GM10248 (cell line): ENCODE measurements around the gene UAP1L1.
"Not testable (repeated sequence)": the region's sequence is repeated elsewhere in the genome, so short reads cannot be mapped to it uniquely, and the experiment has no call there.

Experiments used
- CTCF ChIA-PET: fragments of 300-600 bp; sonication (Branson Sonifier 250); formaldehyde crosslinking; extraction: SDS; loops from one replicate; lab custom pipeline; 2021; ENCODE audit warnings: antibody characterized with exemption; lab: Yijun Ruan, JAX
- POLR2A ChIA-PET: fragments of 350-650 bp; sonication (Branson Sonifier 250); formaldehyde crosslinking; extraction: SDS; loops from one replicate; lab custom pipeline; 2020; ENCODE audit warnings: antibody characterized with exemption; lab: Yijun Ruan, JAX
- DNase-seq: peaks from one replicate; pipeline ENCODE4 v3.0.0; 2012; ENCODE audit errors: extremely low spot score
- TF ChIP-seq, protein P1 (sequence below): IDR thresholded peaks from 2 replicates; pipeline ENCODE4 v1.5.1; 2012; ENCODE audit warnings: mild to moderate bottlenecking, low read depth; ENCODE audit errors: extremely low read depth, missing control alignments, control extremely low read depth

The UAP1L1 gene

DNA sequence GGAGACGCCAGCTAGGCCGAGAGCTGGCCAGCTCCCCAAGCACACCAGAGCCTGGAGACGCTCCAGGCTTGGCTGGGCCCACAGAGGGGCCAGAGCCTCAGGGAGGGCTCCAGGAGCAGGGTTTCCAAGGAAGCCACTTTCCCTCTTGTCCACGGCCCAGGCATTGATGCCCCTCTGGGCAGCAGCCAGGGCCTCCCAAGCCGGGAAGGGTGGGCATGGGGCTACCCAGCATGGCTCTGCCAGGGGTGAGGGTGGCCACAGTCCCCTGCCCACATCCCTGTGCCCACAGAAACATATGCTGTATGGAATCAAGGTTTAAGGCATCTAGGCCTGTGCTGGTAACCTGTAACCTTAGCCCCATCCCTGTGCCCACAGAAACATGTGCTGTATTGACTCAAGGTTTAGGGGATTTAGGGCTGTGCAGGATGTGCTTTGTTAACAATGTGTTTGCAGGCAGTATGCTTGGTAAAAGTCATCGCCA is 38.8 kb downstream of the UAP1L1 start:
- ChIA-PET CTCF (interaction anchor here (1.0 to 1.7 kb wide), 3 partner anchors 20 to 121 kb away, joined by 3 to 8 read pairs (median 3); no protein-coding TSS in a partner anchor), POLR2A (interaction anchor here (1.1 kb wide), 1 partner anchor 125 kb away, joined by 4 read pairs; the partner anchor contains the start of gene TUBB4B)
- peak; percentile 3 for DNase-seq
- TF ChIP-seq, protein P1, sequence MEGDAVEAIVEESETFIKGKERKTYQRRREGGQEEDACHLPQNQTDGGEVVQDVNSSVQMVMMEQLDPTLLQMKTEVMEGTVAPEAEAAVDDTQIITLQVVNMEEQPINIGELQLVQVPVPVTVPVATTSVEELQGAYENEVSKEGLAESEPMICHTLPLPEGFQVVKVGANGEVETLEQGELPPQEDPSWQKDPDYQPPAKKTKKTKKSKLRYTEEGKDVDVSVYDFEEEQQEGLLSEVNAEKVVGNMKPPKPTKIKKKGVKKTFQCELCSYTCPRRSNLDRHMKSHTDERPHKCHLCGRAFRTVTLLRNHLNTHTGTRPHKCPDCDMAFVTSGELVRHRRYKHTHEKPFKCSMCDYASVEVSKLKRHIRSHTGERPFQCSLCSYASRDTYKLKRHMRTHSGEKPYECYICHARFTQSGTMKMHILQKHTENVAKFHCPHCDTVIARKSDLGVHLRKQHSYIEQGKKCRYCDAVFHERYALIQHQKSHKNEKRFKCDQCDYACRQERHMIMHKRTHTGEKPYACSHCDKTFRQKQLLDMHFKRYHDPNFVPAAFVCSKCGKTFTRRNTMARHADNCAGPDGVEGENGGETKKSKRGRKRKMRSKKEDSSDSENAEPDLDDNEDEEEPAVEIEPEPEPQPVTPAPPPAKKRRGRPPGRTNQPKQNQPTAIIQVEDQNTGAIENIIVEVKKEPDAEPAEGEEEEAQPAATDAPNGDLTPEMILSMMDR = no peak

DNA sequence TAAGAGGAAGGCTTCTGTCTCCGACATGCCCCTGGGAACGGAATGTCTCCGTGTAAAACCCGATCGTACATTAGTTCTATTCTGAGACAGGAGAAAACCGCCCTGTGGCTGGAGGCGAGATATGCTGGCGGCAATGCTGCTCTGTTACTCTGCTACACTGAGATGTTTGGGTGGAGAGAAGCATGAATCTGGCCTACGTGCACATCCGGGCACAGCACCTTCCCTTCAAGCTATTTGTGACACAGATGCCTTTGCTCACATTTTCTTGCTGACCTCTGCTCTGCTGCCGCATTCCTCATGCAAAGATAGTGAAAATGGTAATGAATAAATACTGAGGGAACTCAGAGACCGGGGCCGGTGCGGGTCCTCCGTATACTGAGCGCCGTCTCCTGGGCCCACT is 39.4 kb downstream of the UAP1L1 start:
- TF ChIP-seq, protein P1 = no peak
- POLR2A ChIA-PET = no interaction called here
- CTCF ChIA-PET = interaction anchor here (1.2 kb wide), 1 partner anchor 120 kb away, joined by 3 read pairs; no protein-coding TSS in a partner anchor
- DNase-seq = no peak

DNA sequence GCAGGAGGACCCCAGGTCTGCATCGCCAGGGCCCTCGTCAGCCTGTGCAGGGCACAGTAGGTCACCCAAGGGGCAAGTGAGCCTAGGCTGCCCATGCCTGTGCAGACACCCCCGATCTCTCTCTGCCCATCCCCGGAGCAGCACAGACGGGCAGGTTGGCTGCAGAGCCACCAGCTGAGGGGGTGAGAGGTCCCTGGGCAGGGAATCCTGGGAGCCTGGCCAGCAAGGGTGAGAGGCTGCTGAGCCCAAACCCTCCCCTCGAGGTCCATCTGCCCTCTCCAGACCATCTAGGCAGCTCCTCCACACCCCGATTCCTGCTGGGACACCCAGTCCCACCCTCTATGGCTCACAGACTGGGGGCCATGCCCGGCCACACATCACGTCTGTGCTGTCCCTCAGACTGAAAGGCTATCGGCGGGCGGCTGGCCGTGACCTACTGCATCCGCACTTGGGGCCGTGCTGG is 40.0 kb downstream of the UAP1L1 start:
- DNase-seq = no peak
- CTCF ChIA-PET = interaction anchor here (1.2 to 3.8 kb wide), 3 partner anchors 13 to 120 kb away, joined by 3 to 19 read pairs (median 14); no protein-coding TSS in a partner anchor
- TF ChIP-seq, protein P1 = no peak
- POLR2A ChIA-PET = interaction anchor here (0.7 kb wide), 1 partner anchor 160 kb away, joined by 3 read pairs; the partner anchor contains the start of gene TOR4A

GRCh38 chr9:137118092-137118603 is 40.8 kb downstream of the UAP1L1 start:
- CTCF ChIA-PET = interaction anchor here (0.6 to 3.8 kb wide), 7 partner anchors 11 to 119 kb away, joined by 3 to 19 read pairs (median 4); no protein-coding TSS in a partner anchor
- POLR2A ChIA-PET = interaction anchor here (0.7 kb wide), 1 partner anchor 159 kb away, joined by 3 read pairs; the partner anchor contains the start of gene TOR4A
- DNase-seq = not testable (repeated sequence)

GRCh38 chr9:137121927-137122795 is 44.8 kb downstream of the UAP1L1 start:
- DNase-seq, POLR2A ChIA-PET: not testable (repeated sequence)
- CTCF ChIA-PET = interaction anchor here (0.8 to 2.8 kb wide), 5 partner anchors 54 to 115 kb away, joined by 3 to 8 read pairs (median 6); partner anchors contain the start of gene RNF224

DNA sequence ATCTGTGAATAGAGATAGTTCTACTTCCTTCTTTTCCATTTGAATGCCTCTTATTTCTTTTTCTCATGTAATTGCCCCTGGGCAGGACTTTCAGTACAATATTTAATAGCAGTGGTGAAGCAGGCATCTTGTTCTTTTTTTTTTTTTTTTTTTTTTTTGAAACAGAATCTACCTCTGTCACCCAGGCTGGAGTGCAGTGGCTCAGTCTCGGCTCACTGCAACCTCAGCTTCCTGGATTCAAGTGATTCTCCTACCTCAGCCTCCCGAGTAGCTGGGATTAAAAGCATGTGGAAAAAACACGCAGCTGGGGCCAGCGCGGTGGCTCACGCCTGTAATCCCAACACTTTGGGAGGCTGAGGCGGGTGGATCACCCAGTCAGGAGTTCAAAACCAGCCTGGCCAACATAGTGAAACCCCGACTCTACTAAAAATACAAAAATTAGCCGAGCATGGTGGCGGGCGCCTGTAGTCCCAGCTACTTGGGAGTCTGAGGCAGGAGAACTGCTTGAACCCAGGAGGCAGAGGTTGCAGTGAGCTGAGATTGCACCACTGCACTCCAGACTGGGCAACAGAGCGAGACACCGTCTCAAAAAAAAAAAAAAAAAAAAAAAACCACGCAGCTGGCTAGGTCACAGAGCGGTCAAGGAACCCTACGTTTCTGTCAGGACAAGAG is 45.6 kb downstream of the UAP1L1 start:
- POLR2A ChIA-PET, DNase-seq: not testable (repeated sequence)
- CTCF ChIA-PET = interaction anchor here (0.8 to 2.8 kb wide), 6 partner anchors 27 to 114 kb away, joined by 3 to 8 read pairs (median 4); partner anchors contain the start of genes RNF224 and SSNA1

- no peak for DNase-seq
- ChIA-PET POLR2A (no interaction called here), CTCF (interaction anchor here (0.8 to 2.8 kb wide), 7 partner anchors 27 to 114 kb away, joined by 3 to 8 read pairs (median 4); partner anchors contain the start of genes RNF224 and SSNA1)
- TF ChIP-seq, protein P1 = no peak
These were observed 46.1 kb downstream of the UAP1L1 start for GRCh38 chr9:137123468-137123837.

GRCh38 chr9:137123952-137124462 is 46.7 kb downstream of the UAP1L1 start:
- CTCF ChIA-PET = interaction anchor here (1.3 to 2.8 kb wide), 6 partner anchors 26 to 113 kb away, joined by 3 to 8 read pairs (median 4); partner anchors contain the start of genes RNF224 and SSNA1
- POLR2A ChIA-PET, DNase-seq: not testable (repeated sequence)
